NB4 (cell line): Measurements from ENCODE around the gene HOXD4.

Source experiments
- DNase-seq: peaks from one replicate; pipeline ENCODE4 v3.0.0; 2010; ENCODE audit warnings: low read depth
- H3K4me3 ChIP-seq: one replicate; pipeline ENCODE4 v1.5.1; 2011; ENCODE audit warnings: mild to moderate bottlenecking, low read depth, low read length, moderate library complexity
- CTCF ChIP-seq: IDR thresholded peaks from one replicate; pipeline ENCODE4 v1.5.1; 2012; ENCODE audit warnings: low read depth, low read length
- MYC ChIP-seq: IDR thresholded peaks from 2 replicates; pipeline ENCODE4 v1.6.1; 2011; ENCODE audit warnings: low read depth, low read length
- POLR2A ChIP-seq: IDR thresholded peaks from 2 replicates; pipeline ENCODE4 v1.6.1; 2011; ENCODE audit warnings: mild to moderate bottlenecking; ENCODE audit not compliant: insufficient read length; ENCODE audit errors: extremely low read depth
- TF ChIP-seq, protein P1 (sequence below): IDR thresholded peaks from 2 replicates; pipeline ENCODE4 v1.6.1; 2011; ENCODE audit warnings: low read depth, low read length

HOXD4 gene

GRCh38 chr2:176151442-176152287 lies at the start of gene HOXD4:
Gene HOXD4 (plus strand): TSS chr2:176151550. CDS start chr2:176151634, 84 bp downstream.
- no peak within 1 kb of the TSS for H3K4me3 ChIP-seq

GRCh38 chr2:176101842-176102241 lies 49.5 kb upstream of the HOXD4 start:
- no peak overlapping the region for H3K4me3 ChIP-seq
- TF ChIP-seq CTCF (no peak), POLR2A (no peak), MYC (no peak)
- TF ChIP-seq, protein P1, sequence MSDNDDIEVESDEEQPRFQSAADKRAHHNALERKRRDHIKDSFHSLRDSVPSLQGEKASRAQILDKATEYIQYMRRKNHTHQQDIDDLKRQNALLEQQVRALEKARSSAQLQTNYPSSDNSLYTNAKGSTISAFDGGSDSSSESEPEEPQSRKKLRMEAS: no peak
- no peak for DNase-seq

More at GRCh38 chr2:176151442-176152287, at the start of gene HOXD4:
- TF ChIP-seq POLR2A (no peak), MYC (no peak), CTCF (no peak)
- TF ChIP-seq, protein P1: no peak
- DNase-seq: no peak

DNA sequence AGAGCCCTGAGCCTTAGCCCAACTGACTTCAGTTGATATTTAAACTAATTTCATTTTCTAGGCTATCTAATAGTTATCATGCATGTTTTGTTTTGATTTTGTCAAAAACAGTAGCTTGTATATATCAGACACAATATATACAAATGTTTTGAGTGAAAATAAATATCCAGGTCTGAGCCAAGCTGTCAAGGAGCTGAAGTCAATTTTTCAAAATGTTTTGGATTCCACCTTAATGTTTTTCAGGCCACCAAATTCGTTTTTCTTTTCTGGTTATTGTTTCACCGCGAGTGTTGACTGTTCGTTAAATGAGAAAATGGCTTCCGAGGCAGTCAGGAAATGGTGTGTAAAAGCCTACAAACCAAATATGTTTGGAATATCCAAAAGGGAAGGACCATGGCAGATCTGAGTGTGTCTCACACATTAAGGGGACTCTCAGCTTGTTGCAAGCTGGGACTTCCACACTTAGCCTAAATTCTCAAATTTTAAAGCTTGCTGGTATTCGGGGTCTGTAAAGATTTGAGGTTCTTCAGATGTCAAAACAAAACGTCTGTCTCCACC lies 49.0 kb upstream of the HOXD4 start:
- TF ChIP-seq POLR2A (no peak), MYC (no peak), CTCF (no peak)
- TF ChIP-seq, protein P1: no peak
- no peak for DNase-seq
- H3K4me3 ChIP-seq: no peak overlapping the region

- DNase-seq: no peak
- TF ChIP-seq POLR2A (no peak), MYC (no peak), CTCF (no peak)
- TF ChIP-seq, protein P1: no peak
- H3K4me3 ChIP-seq: no peak overlapping the region
Measured at GRCh38 chr2:176103194-176103593, 48.2 kb upstream of the HOXD4 start.

GRCh38 chr2:176103742-176104315 lies 47.5 kb upstream of the HOXD4 start:
- TF ChIP-seq POLR2A (no peak), CTCF (no peak), MYC (no peak)
- TF ChIP-seq, protein P1: no peak
- DNase-seq: no peak
- H3K4me3 ChIP-seq: no peak overlapping the region
